HG02798 (cell line): ENCODE results near the gene MVB12B.

ENCODE experiments used
- ATAC-seq: cut with Tn5 transposase; IDR thresholded peaks from one replicate; pipeline ENCODE4 v1.9.1; 2021; ENCODE audit warnings: mild to moderate bottlenecking; ENCODE audit not compliant: unreplicated experiment, poor library complexity

The MVB12B gene

GRCh38 chr9:126329476-126330275 is 3.0 kb downstream of the MVB12B start:
- no peak for ATAC-seq

GRCh38 chr9:126330536-126330935 is 3.9 kb downstream of the MVB12B start:
- ATAC-seq: no peak

- no peak for ATAC-seq
Measured at GRCh38 chr9:126331964-126332748, 5.5 kb downstream of the MVB12B start.

- ATAC-seq: no peak
Measured at GRCh38 chr9:126334721-126335621, 8.3 kb downstream of the MVB12B start.

- no peak for ATAC-seq
Measured at GRCh38 chr9:126335837-126336735, 9.5 kb downstream of the MVB12B start.

- ATAC-seq: no peak
Measured at GRCh38 chr9:126336736-126337325, 10.2 kb downstream of the MVB12B start.

GRCh38 chr9:126337729-126338372 is 11.2 kb downstream of the MVB12B start:
- ATAC-seq: no peak

- ATAC-seq: no peak
Measured at GRCh38 chr9:126338945-126339344, 12.3 kb downstream of the MVB12B start.

- ATAC-seq: no peak
Measured at GRCh38 chr9:126341426-126341825, 14.8 kb downstream of the MVB12B start.

- no peak for ATAC-seq
Measured at GRCh38 chr9:126341902-126342301, 15.3 kb downstream of the MVB12B start.

- no peak for ATAC-seq
Measured at GRCh38 chr9:126342621-126343031, 16.0 kb downstream of the MVB12B start.

- ATAC-seq: no peak
Measured at GRCh38 chr9:126343271-126343700, 16.7 kb downstream of the MVB12B start.

GRCh38 chr9:126346031-126346430 is 19.4 kb downstream of the MVB12B start:
- no peak for ATAC-seq

GRCh38 chr9:126347093-126347492 is 20.5 kb downstream of the MVB12B start:
- ATAC-seq: no peak

- ATAC-seq: no peak
Measured at GRCh38 chr9:126347911-126348760, 21.5 kb downstream of the MVB12B start.

- ATAC-seq: no peak
Measured at GRCh38 chr9:126348911-126349550, 22.4 kb downstream of the MVB12B start.
